NCI-H446 treated with DMSO at 0.1 percent for 48 hours (cell line): ENCODE results near the gene CRABP2.

Experiments
- DNase-seq: peaks from one replicate; lab custom pipeline; 2025; lab: John Stamatoyannopoulos, UW

The CRABP2 gene

GRCh38 chr1:156705321-156705917 is at the start of gene CRABP2:
TSS of gene CRABP2 (minus strand) at chr1:156705583. CDS start at chr1:156705446, 137 bp downstream.
- DNase-seq, result no peak

GRCh38 chr1:156754219-156754618 is 48.8 kb upstream of the CRABP2 start:
- no peak for DNase-seq

DNA sequence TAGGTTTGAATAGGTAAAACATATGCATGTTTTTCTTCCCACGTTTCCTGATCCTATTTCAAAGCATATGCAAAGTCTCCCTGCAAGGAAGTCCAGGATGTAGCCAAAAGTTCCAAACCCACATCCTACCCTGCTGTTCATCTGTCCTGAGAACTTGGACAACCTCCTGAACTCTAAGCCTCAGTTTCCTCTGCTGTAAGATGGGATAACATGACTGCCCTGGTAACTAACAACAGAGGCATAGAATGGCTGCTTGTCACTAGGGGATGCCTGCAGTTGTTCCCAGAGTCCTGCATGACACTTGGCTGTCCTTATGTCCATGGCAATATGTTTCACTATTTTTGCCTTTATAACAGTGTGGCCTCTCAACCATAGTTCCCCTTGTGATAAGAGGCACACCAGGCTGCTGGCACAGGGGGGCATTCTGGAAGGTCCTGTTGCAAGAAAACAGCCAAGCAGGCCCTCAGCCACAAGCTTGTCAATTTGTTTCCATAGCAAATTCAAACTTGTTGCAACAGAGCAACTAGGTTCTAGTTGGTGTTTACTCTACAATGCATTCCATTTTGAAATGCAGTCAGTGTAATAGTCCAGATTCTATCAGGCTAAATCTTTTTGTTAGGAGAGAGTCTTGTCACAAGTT is 47.6 kb upstream of the CRABP2 start:
- no peak for DNase-seq

DNA sequence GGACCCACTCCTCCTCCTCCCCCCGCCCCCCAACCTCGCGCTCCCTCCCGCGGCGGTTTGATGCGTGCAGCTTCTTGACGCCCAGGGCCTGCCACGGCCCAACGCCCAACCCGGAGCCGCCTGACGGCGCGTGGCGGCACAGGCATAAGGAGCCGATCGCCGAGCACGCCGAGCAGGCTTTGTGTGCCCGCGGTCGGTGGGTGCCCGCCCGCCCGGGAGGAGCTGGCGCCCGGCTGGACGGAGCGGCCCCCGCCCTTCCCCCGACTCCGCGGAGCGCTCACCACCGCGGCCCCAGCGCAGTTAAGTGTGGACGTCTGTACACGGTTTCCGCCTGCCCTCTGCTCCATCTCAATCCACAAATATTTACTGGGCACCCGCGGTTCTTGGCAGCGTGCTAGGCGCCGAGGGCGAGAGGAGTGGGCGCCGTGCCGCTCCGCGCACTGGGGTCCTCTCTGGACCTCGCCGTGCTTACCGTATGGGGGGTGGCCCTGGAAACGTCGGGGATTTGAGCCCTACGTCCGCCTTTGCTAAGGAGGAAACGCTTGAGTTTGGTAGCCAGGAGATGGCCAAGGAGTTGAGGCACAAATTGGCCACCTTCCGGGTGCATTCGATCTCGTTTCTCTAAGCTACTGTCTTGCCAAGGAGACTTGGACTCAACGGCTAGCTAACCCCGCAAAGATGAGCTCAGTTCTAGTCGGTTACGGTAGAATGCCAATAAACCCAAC is 46.5 kb upstream of the CRABP2 start:
- peak; percentile 92 for DNase-seq

- DNase-seq, result no peak
These were observed 46.0 kb upstream of the CRABP2 start, which contains the start of gene HDGF for GRCh38 chr1:156751451-156751756. TSS of gene HDGF (minus strand) at chr1:156751675. CDS start at chr1:156751429, 246 bp downstream.

- DNase-seq, result no peak
These were observed 45.5 kb upstream of the CRABP2 start for GRCh38 chr1:156750711-156751450.

DNA sequence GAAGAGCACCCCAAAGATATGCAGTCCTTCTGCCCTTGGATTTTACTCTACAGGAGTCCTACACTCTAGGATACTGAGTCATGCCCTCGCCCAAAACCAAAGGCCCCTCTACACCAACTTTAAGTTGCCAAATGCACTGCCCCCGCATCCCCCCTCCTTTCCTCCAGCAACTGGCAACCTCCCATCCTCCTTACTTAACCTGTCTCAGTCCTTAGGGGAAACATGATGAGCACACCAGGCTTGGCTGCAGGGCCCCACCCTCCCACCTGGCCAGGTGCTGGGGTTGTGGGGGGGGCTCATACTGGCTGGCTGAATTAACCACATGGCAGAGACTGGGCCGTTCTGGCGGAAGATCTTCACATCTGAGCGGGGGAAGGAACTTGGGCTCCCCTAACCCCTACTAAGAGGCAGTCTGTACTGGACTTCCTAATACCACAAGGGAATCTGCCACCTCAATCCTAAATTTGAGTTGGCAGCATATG is 44.8 kb upstream of the CRABP2 start:
- no peak for DNase-seq

GRCh38 chr1:156749419-156750118 is 44.2 kb upstream of the CRABP2 start:
- no peak for DNase-seq

- DNase-seq, result no peak
These were observed 43.5 kb upstream of the CRABP2 start for GRCh38 chr1:156748670-156749418.

DNA sequence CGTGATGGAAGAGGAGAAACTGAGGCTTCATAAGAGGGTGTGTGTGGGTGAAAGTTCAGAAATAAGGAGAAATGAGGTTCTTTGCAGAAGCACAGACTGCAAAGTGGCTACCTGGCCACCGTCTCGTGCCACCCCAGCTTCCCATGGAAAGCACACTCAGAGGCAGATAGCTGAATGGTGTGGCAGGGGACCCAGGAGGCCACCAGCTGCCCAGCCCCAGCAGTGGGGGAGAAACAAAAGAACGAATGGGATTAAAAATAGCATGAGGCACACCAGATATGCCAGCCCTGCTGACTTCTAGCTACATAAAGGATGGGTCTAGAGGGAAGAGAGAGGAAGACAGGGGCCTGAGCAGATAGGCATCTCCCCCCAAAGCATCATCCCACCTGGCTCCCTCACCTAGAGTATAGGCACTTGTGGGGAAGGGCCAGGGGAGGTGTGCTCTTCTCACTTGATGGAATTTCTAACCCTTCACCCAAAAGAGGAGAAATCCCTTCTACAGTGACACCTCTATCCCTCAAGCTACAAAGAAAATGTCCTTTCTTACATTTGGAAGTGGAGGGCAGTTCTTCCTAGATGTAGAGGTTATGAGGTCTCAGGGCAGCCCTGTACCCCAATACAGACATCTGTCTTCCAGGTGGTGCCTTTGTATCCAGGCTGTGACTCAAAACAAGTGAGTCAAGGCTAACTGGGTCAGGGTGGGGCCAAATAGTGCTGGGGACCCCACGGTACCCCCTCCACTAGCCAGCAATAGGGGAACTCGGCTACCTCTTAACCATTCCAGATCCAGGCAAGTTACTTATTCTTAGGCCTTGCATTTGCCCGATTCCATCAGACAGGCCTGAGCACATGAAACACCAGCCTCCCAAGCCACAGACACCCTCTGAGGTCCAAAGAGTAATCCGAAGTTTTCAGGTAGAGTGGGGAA is 42.6 kb upstream of the CRABP2 start:
- no peak for DNase-seq

GRCh38 chr1:156746728-156747631 is 41.6 kb upstream of the CRABP2 start:
- peak; percentile 43 for DNase-seq

DNA sequence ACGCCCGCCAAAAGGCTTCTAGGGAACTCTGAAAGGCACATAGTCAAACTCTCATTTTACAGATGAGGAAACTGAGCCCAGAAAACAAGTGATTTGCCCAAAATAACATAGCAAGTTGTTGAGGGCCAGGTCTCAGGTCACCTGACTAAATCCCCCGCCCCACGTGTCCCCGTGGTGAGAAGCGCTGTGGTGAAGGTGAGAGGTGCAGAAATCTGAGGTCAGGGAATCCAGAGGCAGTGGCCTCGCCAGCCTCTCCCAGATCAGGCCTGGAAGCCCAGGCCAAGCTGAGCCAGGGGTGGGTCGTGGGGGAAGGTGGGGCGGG is 41.0 kb upstream of the CRABP2 start:
- DNase-seq, result no peak

- no peak for DNase-seq
These were observed 40.5 kb upstream of the CRABP2 start for GRCh38 chr1:156745881-156746280.

DNA sequence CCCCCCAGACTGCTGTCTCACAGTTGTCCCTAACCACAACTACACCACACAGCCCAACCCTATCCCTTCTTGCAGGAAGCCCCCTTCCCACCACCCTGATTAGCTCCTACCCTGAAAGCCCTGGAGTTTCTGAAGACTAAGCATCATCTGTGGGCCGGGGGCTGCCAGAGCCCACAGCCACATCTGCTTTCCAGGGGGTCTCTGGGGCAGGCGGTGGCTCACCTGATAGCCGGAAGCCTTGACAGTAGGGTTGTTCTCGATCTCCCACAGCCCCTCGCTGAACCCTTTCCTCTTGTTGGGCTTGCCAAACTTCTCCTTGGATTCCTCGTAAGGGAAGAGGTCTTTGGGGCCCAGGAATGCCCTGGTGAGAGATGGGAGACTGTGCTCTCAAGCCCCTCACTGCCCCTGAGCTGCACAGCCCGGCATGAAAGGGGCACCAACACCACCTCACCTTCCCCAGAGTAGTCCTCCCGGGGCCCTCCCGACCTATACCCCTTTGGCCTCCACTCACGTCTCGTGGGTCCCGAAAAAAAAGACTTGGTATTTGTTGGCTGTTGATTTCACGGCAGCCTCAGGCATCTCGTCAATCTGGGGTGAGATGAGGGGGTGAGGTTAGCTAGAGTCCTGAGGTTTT is 39.5 kb upstream of the CRABP2 start:
- no peak for DNase-seq

DNA sequence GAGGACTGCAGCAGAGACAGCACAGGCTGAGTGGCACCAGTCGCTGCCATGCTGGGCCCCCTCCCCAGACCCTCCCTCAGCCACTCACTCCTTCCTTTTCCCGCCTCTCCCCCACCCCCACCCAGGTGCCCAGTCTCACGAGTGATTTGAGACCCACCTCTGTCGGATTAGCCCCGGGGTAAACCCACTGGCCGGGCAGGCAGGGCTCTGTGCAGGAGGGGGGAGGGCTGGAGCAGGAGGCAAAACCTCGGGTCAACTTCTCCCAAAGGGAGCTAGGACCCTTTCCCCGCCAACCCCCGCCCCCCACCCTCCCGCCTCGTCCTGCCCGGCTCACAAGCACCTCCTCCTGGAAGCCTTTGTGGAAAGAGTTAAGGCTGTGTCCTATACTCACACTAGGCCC is 39.0 kb upstream of the CRABP2 start:
- no peak for DNase-seq

DNA sequence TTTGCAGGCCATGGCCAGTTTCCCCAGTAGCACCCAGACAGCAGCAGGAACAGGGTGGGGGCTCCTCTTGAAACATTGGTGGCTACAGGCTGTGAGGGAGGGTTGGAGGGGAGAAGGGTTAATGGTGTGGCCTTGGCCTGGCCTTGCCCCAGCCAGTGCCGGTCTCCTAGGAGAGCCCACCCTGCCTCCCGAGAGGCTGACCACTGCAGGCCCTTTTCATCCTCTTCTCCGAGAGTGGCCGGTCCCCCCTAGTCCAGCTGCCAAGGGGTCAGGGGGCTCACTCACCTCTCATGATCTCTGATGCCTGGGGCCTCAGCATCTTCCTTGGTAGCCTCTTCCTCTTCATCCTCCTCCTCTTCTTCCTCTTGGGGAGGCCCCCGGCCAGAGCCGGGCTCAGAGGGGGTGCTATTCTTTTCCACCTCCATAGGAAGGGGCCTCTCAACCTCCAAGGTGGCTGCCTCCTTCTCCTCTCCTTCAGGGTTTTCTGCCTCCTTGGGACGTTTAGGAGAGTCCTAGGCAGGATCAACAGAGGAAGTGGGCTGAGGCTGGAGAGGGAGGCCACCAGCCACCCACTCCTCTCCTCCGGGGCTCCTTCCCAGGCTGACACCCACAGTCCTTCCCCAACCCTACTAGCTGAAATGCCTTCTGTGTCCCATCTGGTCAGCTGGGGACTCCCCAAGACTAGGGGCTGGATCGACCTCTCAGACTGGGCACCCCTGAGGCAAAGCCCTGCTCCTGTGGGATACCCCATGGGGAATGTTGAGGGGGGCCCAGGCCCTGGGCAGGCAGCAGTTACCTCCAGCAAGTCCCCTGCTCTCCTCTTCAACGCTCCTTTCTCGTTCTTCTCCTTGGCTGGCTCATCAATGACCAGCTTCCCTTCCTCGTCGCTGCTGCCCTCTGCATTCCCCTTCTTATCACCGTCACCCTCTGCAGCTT is 38.3 kb upstream of the CRABP2 start:
- no peak for DNase-seq

- DNase-seq, result no peak
These were observed 37.4 kb upstream of the CRABP2 start for GRCh38 chr1:156742801-156743200.

DNA sequence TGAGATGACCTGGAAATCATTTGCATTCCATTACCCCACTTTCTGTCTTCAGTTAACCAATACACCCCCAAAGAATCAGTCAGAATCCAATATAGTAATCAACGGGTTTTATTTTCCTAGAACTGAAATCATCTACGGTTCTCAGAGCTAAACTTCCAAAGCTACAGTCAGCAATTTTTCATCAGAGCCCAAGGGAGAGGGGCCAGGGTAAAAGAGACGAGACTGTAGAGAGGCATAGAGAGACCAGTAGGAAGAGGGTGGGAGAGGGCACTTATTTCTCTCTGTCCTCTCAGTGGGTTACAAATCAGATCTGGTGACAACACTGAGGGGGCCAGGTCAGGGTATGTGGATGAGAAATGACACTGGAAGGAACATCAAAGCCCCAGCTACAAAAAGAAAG is 36.6 kb upstream of the CRABP2 start:
- no peak for DNase-seq
